SK-N-SH (cell line): ENCODE data around the gene PRR11.

ENCODE experiments used
- CTCF ChIP-seq: fragments of 200-600 bp; sonication (generic); IDR thresholded peaks from 2 replicates; pipeline ENCODE4 v1.6.1; 2017; ENCODE audit warnings: antibody characterized with exemption, mild to moderate bottlenecking, moderate library complexity
- FOXJ3 ChIP-seq: sonication (generic); formaldehyde crosslinking; IDR thresholded peaks from 2 replicates; pipeline ENCODE4 v1.5.1; 2020; ENCODE audit warnings: mild to moderate bottlenecking, missing genetic modification reagents
- IRF3 ChIP-seq: fragments of 150-350 bp; IDR thresholded peaks from 2 replicates; pipeline ENCODE4 v1.6.1; 2016; ENCODE audit warnings: mild to moderate bottlenecking, low read depth, low read length
- MEF2A ChIP-seq: IDR thresholded peaks from 2 replicates; pipeline ENCODE4 v1.4.0; 2012; ENCODE audit warnings: low read depth, borderline replicate concordance
- POLR2AphosphoS5 ChIP-seq: IDR thresholded peaks from 2 replicates; pipeline ENCODE4 v1.6.1; 2012; ENCODE audit warnings: low read depth, low read length
- RAD21 ChIP-seq: IDR thresholded peaks from 2 replicates; pipeline ENCODE4 v1.6.1; 2012; ENCODE audit warnings: mild to moderate bottlenecking, low read length
- TAF1 ChIP-seq: IDR thresholded peaks from 2 replicates; pipeline ENCODE4 v1.6.1; 2012; ENCODE audit warnings: low read depth, mild to moderate bottlenecking, low read length, moderate library complexity, borderline replicate concordance
- YY1 ChIP-seq: IDR thresholded peaks from 2 replicates; pipeline ENCODE4 v1.4.0; 2012; ENCODE audit warnings: low read depth, mild to moderate bottlenecking

- TF ChIP-seq RAD21 (no peak), MEF2A (no peak), IRF3 (no peak), TAF1 (no peak), POLR2AphosphoS5 (no peak), YY1 (no peak), CTCF (no peak), FOXJ3 (CRISPR knock-in tag) (no peak)
Observed at GRCh38 chr17:59167571-59168001, 12.0 kb downstream of the PRR11 start.
